ENCODE measurements around the gene LDB1. TPM values are rescaled to one million over a fixed set of nuclear protein-coding genes. Genes with fewer than 3 reads are reported as not detected.

The LDB1 gene
- total RNA-seq, 1 experiment from 2014 or later: 63.9 TPM

DNA sequence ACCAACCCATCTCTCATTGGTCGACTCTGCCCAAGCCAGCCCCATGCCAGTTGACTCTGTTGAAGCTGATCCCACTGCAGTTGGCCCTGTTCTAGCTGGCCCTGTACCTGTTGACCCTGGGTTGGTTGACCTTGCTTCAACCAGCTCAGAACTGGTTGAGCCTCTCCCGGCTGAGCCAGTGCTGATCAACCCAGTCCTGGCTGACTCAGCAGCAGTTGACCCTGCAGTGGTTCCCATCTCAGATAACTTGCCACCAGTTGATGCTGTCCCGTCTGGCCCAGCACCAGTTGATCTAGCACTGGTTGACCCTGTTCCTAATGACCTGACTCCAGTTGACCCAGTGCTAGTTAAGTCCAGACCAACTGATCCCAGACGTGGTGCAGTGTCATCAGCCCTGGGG lies 20.1 kb upstream of the LDB1 start (continued):
- TF ChIP-seq REST (IDR thresholded peaks at IDR 0.05; ENCODE audit: low read depth) (no peak), CBX3 (IDR thresholded peaks at IDR 0.05; ENCODE audit: low read depth) (no peak), TCF7L2 (IDR thresholded peaks at IDR 0.05; ENCODE audit: borderline replicate concordance, extremely low read depth, insufficient read depth, insufficient read length) (no peak), EZH2phosphoT487 (IDR thresholded peaks at IDR 0.05; ENCODE audit: borderline replicate concordance) (no peak), CEBPB (IDR thresholded peaks at IDR 0.05; ENCODE audit: low read depth) (no peak), POLR2AphosphoS5 (IDR thresholded peaks at IDR 0.05; ENCODE audit: low read depth, low read length) (no peak), MAX (IDR thresholded peaks at IDR 0.05) (no peak)
- TF ChIP-seq, protein P1, sequence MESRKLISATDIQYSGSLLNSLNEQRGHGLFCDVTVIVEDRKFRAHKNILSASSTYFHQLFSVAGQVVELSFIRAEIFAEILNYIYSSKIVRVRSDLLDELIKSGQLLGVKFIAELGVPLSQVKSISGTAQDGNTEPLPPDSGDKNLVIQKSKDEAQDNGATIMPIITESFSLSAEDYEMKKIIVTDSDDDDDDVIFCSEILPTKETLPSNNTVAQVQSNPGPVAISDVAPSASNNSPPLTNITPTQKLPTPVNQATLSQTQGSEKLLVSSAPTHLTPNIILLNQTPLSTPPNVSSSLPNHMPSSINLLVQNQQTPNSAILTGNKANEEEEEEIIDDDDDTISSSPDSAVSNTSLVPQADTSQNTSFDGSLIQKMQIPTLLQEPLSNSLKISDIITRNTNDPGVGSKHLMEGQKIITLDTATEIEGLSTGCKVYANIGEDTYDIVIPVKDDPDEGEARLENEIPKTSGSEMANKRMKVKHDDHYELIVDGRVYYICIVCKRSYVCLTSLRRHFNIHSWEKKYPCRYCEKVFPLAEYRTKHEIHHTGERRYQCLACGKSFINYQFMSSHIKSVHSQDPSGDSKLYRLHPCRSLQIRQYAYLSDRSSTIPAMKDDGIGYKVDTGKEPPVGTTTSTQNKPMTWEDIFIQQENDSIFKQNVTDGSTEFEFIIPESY (IDR thresholded peaks at IDR 0.05; ENCODE audit: extremely low read depth, insufficient replicate concordance, low read length): no peak
- TF ChIP-seq, protein P2, sequence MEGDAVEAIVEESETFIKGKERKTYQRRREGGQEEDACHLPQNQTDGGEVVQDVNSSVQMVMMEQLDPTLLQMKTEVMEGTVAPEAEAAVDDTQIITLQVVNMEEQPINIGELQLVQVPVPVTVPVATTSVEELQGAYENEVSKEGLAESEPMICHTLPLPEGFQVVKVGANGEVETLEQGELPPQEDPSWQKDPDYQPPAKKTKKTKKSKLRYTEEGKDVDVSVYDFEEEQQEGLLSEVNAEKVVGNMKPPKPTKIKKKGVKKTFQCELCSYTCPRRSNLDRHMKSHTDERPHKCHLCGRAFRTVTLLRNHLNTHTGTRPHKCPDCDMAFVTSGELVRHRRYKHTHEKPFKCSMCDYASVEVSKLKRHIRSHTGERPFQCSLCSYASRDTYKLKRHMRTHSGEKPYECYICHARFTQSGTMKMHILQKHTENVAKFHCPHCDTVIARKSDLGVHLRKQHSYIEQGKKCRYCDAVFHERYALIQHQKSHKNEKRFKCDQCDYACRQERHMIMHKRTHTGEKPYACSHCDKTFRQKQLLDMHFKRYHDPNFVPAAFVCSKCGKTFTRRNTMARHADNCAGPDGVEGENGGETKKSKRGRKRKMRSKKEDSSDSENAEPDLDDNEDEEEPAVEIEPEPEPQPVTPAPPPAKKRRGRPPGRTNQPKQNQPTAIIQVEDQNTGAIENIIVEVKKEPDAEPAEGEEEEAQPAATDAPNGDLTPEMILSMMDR (IDR thresholded peaks at IDR 0.05 in 2 of 3, conservative IDR thresholded peaks at IDR 0.05 in 1 of 3; ENCODE audit: borderline replicate concordance in 1 of 3, insufficient read depth in 1 of 3, low read depth in 2 of 3, low read length in 2 of 3): no peak

Data from HCT116 (cell line).